ENCODE results near the gene CRBN.
A peak's percentile ranks its signal among the peaks of the same experiment; 100 is the strongest.

Gene CRBN

DNA sequence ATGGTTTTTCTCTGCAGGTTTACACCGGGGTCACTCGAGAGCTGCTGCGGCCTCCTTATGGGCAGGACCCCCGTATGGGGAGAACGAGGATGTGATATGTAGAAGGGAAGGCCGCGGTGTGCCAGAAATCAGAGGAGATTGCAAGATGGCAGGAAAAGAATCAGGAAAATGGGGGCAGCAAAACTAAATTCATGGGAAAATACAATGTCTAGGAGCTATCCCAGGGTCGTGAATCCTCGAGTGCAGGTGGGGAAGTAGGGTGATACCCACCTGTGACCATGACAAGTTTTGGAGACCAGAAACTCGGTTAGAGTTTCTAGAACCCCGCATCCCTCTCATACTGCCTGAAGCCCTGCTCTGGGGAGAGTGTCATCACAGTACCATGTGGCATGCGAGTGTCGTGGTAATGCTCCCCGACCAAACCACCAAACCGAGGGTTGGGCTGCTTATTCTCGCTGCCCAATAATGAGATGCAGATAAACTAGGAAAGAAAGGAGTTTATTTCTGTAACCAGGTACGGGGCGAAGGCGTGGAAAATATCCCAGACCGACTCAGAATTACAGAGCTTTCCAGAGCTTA lies 52.0 kb downstream of the CRBN start:
- TF ChIP-seq CTCF (IDR thresholded peaks at IDR 0.05; ENCODE audit: low read depth, low read length) (no peak), EZH2phosphoT487 (IDR thresholded peaks at IDR 0.05; ENCODE audit: low read depth) (no peak)
- Histone ChIP-seq H3K9ac (ENCODE audit: low read length) (peak overlapping the region; percentile 98), H3K27ac (ENCODE audit: low read length) (peak overlapping the region; percentile 78)

GRCh38 chr3:3126477-3127431 lies 52.7 kb downstream of the CRBN start, which contains the start of gene TRNT1:
Gene TRNT1, plus strand, starts transcription at chr3:3126940. Its CDS starts 2,101 bp downstream, at chr3:3129041.
- Histone ChIP-seq H3K79me2 (ENCODE audit: low read length) (peaks cover 44% of the 10 kb centered on the region), H3K27ac (ENCODE audit: low read length) (peak within 1 kb of the TSS; percentile 87)
- TF ChIP-seq EZH2phosphoT487 (IDR thresholded peaks at IDR 0.05; ENCODE audit: low read depth) (no peak), CTCF (IDR thresholded peaks at IDR 0.05; ENCODE audit: low read depth, low read length) (no peak)

More for the DNA sequence above, 52.0 kb downstream of the CRBN start:
- peaks cover 44% of the 10 kb centered on the region for H3K79me2 ChIP-seq (ENCODE audit: low read length)
- peak overlapping the region; percentile 90 for H3K4me2 ChIP-seq (ENCODE audit: low read length)
- H3K9me3 ChIP-seq (ENCODE audit: insufficient read depth, low read length), result no peaks in the 10 kb centered on the region
- H3K27me3 ChIP-seq (ENCODE audit: low read depth, low read length), result no peaks in the 10 kb centered on the region
- peak overlapping the region; percentile 93 for H3K4me3 ChIP-seq (ENCODE audit: low read length)
- no peak overlapping the region for H2AFZ ChIP-seq (ENCODE audit: low read depth, low read length)
- H4K20me1 ChIP-seq (ENCODE audit: insufficient read depth, low read length), result no peaks in the 10 kb centered on the region
- H3K36me3 ChIP-seq (replicated peaks; ENCODE audit: low read depth, low read length), result peaks cover 33% of the 10 kb centered on the region
- peaks cover 23% of the 10 kb centered on the region for H3K4me1 ChIP-seq (ENCODE audit: low read length)

DNA sequence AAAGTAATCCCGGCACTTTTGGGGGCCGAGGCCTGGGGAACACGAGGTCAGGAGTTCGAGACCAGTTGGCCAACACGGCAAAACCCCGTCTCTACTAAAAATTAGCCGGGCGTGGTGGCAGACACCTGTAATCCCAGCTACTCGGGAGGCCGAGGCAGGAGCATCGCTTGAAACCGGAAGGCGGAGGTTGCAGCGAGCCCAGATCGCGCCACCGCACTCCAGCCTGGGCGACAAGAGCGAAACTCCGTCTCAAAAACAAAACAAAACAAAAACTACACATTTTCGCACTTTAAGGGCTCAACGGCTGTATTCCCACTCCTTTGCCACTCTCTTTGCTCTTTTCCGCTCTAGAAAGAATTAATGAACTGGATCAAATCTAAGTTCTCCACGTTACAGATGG lies 53.5 kb downstream of the CRBN start:
- peak overlapping the region; percentile 97 for H3K9ac ChIP-seq (ENCODE audit: low read length)
- H3K36me3 ChIP-seq (replicated peaks; ENCODE audit: low read depth, low read length), result peaks cover 29% of the 10 kb centered on the region
- H3K27ac ChIP-seq (ENCODE audit: low read length), result peak overlapping the region; percentile 87
- no peak for TF ChIP-seq CTCF (IDR thresholded peaks at IDR 0.05; ENCODE audit: low read depth, low read length)
- TF ChIP-seq EZH2phosphoT487 (IDR thresholded peaks at IDR 0.05; ENCODE audit: low read depth), result no peak
- H4K20me1 ChIP-seq (ENCODE audit: insufficient read depth, low read length), result no peaks in the 10 kb centered on the region
- H3K4me3 ChIP-seq (ENCODE audit: low read length), result peak overlapping the region; percentile 93
- peaks cover 41% of the 10 kb centered on the region for H3K79me2 ChIP-seq (ENCODE audit: low read length)
- peak overlapping the region; percentile 82 for H3K4me2 ChIP-seq (ENCODE audit: low read length)
- peaks cover 23% of the 10 kb centered on the region for H3K4me1 ChIP-seq (ENCODE audit: low read length)
- H3K9me3 ChIP-seq (ENCODE audit: insufficient read depth, low read length), result no peaks in the 10 kb centered on the region
- H2AFZ ChIP-seq (ENCODE audit: low read depth, low read length), result peak overlapping the region; percentile 87; the same call in 1 of the 2 replicates
- H3K27me3 ChIP-seq (ENCODE audit: low read depth, low read length), result no peaks in the 10 kb centered on the region

More at GRCh38 chr3:3126477-3127431, 52.7 kb downstream of the CRBN start, which contains the start of gene TRNT1:
- H2AFZ ChIP-seq (ENCODE audit: low read depth, low read length), result peak within 1 kb of the TSS; percentile 87
- H3K27me3 ChIP-seq (ENCODE audit: low read depth, low read length), result no peaks in the 10 kb centered on the region
- H3K4me1 ChIP-seq (ENCODE audit: low read length), result peaks cover 23% of the 10 kb centered on the region
- H3K4me3 ChIP-seq (ENCODE audit: low read length), result peak within 1 kb of the TSS; percentile 93
- H3K36me3 ChIP-seq (replicated peaks; ENCODE audit: low read depth, low read length), result peaks cover 33% of the 10 kb centered on the region
- H3K4me2 ChIP-seq (ENCODE audit: low read length), result peak within 1 kb of the TSS; percentile 90
- H3K9me3 ChIP-seq (ENCODE audit: insufficient read depth, low read length), result no peaks in the 10 kb centered on the region
- H4K20me1 ChIP-seq (ENCODE audit: insufficient read depth, low read length), result no peaks in the 10 kb centered on the region
- H3K9ac ChIP-seq (ENCODE audit: low read length), result peak within 1 kb of the TSS; percentile 98

- TF ChIP-seq CTCF (IDR thresholded peaks at IDR 0.05; ENCODE audit: low read depth, low read length) (no peak), EZH2phosphoT487 (IDR thresholded peaks at IDR 0.05; ENCODE audit: low read depth) (no peak)
- peaks cover 18% of the 10 kb centered on the region for H3K4me1 ChIP-seq (ENCODE audit: low read length)
- no peaks in the 10 kb centered on the region for H3K27me3 ChIP-seq (ENCODE audit: low read depth, low read length)
- no peak overlapping the region for H3K4me2 ChIP-seq (ENCODE audit: low read length)
- H2AFZ ChIP-seq (ENCODE audit: low read depth, low read length), result no peak overlapping the region
- H3K79me2 ChIP-seq (ENCODE audit: low read length), result no peaks in the 10 kb centered on the region
- no peaks in the 10 kb centered on the region for H3K36me3 ChIP-seq (replicated peaks; ENCODE audit: low read depth, low read length)
- no peak overlapping the region for H3K4me3 ChIP-seq (ENCODE audit: low read length)
- H3K9ac ChIP-seq (ENCODE audit: low read length), result no peak overlapping the region
- H3K9me3 ChIP-seq (ENCODE audit: insufficient read depth, low read length), result 0 out of 2 replicates have a peak, but pooled peaks cover 6% of the 10 kb centered on the region
- no peaks in the 10 kb centered on the region for H4K20me1 ChIP-seq (ENCODE audit: insufficient read depth, low read length)
- no peak overlapping the region for H3K27ac ChIP-seq (ENCODE audit: low read length)
These were observed 60.1 kb downstream of the CRBN start for GRCh38 chr3:3119393-3119851.

Data from OCI-LY3 (cell line).